Measurements from ENCODE around the gene ACSS1. TPM values are rescaled to one million over a fixed set of nuclear protein-coding genes. Genes with fewer than 3 reads are reported as not detected.

Gene ACSS1
- total RNA-seq, 1 donor from 2014 or later = 70.8 TPM

GRCh38 chr20:25078662-25079061 is 20.7 kb upstream of the ACSS1 start:
- DNase-seq (ENCODE audit: low spot score) = no peak

DNA sequence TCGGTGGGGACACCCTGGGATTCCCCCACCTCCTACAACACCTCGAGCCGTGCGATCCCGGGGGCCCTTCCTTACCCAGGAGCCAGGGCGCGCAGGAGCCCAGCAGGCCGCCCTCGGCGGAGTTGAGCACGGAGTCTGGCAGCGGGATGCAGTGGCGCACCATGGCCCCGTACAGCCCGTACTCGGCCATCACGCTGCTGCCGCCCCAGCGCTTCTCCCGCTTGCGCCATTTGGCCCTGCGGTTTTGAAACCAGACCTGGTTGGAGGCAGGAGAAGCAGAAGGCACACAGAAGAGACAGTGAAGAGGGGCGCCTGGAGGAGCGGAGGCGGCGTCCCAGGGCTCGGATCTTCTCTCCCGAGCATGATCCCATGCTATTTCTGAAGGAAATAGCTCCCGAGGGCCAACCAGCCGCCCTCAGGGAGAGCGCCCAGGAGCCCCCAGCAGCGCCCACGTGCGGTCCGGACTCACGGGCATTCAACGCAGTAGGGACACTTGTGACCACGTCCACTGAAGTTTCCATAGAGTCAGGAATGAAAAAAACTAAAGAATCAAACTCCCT is 19.8 kb upstream of the ACSS1 start:
- peak; percentile 10 for DNase-seq (ENCODE audit: low spot score)

GRCh38 chr20:25076731-25077609 is 19.0 kb upstream of the ACSS1 start:
- peak; percentile 19 for DNase-seq (ENCODE audit: low spot score)

- no peak for DNase-seq (ENCODE audit: low spot score)
Observed at GRCh38 chr20:25076201-25076600, 18.3 kb upstream of the ACSS1 start.

DNA sequence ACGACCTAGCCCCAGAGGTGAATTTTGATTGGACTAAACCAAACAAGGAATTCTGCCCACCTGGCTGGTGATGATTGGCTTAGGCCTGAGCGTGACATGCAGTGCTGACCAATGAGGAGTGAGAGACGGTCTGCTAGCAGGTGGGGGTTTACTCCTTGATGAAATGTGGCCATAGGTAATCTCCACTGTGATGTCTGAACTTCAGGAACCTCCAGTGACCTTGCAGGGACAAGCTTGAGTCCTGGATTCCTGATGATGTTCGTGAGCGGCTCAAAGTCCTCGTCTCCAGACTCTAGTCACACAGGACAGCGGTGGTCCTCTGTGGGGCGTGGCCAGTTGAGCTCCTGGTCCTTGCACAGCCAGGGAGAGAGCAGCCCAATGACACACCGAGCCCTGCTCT is 15.6 kb upstream of the ACSS1 start:
- DNase-seq (ENCODE audit: low spot score) = no peak

GRCh38 chr20:25072226-25072811 is 14.4 kb upstream of the ACSS1 start:
- no peak for DNase-seq (ENCODE audit: low spot score)

DNA sequence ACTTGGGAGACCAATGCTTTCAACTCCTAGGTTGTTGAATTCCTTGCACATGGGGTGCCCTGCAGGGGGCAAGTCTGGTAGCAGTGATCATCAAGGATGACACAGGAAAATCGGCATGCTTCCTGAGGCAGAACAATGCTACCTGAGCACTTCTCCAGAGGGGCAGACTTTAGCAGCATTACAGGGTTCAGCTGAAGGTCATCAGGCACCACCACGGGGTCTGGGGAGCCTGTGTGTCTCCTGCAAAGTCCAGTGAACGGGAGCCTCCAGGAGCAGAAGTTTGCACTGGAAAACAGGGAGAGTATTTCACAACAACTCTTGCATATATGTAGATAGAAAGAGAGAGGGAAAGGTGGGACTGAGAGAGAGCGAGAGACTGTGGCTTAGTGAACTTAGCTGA is 13.8 kb upstream of the ACSS1 start:
- no peak for DNase-seq (ENCODE audit: low spot score)

GRCh38 chr20:25070821-25071473 is 13.0 kb upstream of the ACSS1 start:
- DNase-seq (ENCODE audit: low spot score) = no peak

GRCh38 chr20:25067102-25067987 is 9.4 kb upstream of the ACSS1 start:
- DNase-seq (ENCODE audit: low spot score) = no peak

DNA sequence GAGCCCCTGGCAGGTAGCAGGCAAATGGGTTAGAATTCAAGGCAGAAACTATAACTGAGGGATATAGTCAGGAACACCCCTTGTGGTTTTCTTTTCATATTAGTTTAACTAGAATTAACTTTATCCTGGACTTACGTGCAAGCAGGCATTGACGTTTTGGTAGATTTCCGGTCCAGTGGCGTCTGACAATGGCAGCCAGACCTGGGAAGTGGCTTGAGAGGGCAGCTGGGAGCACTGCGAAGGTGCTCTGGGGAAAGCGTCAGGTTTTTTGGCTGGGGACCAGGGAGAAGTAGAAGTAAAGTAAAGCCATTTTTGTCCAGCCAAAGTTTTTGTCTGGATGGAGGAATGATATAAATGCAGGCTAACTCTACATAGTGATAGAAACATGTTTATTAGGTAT is 8.4 kb upstream of the ACSS1 start:
- no peak for DNase-seq (ENCODE audit: low spot score)

DNA sequence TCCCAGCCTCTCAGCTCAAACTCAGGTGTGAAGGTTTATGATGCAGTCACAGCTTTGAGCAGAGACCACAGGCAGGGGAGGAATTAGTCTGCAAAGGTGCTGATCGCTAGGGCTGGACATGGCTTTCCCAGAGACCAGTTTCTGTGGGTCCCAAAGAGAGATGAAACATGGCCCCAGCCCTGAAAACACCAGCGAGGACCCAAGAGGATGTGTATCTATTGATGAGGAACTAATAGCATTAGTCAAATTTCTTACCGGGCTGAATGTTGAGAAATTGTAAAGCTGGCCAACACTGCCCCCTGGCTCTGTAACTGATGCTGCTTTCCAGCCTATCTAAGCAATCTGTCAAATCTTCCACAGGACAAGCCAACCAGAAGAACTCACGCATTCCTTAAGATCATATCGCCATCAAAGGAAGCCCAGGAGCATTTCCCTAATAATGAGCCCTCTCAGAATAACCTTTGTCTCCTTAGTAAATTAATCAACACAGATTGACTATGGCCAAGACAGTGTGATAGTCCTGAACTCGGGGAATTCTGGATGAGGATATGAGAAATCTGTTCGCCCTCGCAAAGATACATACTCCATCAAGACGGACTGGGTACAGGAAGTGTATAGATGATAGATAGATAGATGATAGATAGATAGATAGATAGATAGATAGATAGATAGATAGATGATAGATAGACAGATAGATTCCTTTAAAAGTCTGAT is 7.8 kb upstream of the ACSS1 start:
- peak; percentile 73 for DNase-seq (ENCODE audit: low spot score)

DNA sequence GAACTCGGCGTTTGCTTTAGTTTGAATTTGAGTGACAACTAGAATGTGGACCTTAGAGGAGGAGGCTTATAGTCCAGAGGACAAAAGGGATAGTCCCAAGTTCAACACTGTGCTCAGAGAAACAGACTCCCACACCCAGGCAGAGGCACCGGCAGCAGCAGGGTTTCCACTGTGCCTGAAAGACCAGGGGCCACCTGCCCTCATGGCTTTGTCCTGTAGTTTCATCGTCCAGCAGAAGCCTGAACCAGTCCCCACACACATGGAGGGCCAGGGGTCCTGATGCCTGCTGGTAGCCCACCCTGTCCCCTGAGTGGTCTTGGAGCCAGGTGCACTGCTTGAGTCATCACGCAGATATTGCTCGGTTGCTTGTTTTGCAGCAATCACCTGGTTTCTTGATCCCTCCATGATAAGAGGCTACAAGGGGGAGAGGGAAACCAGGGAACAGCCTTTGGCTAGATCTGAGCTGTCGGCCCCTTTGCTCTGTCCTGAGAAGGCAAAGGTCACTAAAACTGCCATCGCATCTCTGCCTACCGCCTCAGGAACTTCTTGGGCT is 7.2 kb upstream of the ACSS1 start:
- DNase-seq (ENCODE audit: low spot score) = no peak

DNA sequence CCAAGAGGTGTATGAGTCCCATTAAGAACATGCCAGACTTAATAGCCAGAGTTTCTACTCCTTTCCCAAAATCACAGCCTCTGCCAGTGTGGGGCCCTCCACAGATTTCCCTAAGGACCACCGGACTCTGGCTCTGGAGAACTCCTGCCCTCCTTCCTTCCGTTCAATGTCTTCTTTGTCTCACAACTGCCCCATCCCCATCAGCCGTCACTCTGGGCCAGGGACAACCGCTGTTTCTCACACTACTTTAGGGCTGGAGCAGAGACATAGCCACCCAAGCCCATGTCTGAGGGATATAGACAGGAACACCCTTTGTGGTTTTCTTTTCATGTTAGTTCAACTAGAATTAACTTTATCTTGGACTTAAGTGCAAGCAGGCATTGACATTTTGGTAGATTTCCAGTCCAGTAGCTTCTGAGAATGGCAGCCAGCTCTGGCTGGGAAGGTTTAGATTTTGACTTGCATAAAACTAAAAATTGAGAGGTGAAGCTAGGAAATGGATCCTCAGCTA is 6.7 kb upstream of the ACSS1 start:
- no peak for DNase-seq (ENCODE audit: low spot score)

DNA sequence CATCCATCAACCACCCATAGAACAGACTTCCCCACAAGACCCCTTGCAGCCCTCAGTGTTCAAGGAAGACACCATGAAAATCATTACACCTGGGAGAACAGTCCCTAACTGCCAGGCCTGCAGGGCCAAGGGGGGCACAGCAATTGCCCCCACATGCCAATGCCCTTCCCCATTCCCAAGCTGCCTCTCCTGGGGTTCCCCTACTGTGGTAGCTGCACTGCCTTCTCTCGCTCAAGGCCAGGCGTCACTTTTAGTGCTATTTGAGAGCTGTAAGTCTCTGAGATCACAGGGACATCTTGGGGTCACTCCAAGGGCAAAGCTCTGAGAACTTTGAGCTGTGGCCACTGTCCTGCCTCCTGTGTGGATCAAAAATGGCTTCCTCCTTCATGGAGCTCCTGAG is 6.0 kb upstream of the ACSS1 start:
- no peak for DNase-seq (ENCODE audit: low spot score)

- DNase-seq (ENCODE audit: low spot score) = no peak
Observed at GRCh38 chr20:25063546-25063945, 5.6 kb upstream of the ACSS1 start.

- no peak for DNase-seq (ENCODE audit: low spot score)
Observed at GRCh38 chr20:25062841-25063240, 4.9 kb upstream of the ACSS1 start.

- no peak for DNase-seq (ENCODE audit: low spot score)
Observed at GRCh38 chr20:25061821-25062530, 4.0 kb upstream of the ACSS1 start.

DNA sequence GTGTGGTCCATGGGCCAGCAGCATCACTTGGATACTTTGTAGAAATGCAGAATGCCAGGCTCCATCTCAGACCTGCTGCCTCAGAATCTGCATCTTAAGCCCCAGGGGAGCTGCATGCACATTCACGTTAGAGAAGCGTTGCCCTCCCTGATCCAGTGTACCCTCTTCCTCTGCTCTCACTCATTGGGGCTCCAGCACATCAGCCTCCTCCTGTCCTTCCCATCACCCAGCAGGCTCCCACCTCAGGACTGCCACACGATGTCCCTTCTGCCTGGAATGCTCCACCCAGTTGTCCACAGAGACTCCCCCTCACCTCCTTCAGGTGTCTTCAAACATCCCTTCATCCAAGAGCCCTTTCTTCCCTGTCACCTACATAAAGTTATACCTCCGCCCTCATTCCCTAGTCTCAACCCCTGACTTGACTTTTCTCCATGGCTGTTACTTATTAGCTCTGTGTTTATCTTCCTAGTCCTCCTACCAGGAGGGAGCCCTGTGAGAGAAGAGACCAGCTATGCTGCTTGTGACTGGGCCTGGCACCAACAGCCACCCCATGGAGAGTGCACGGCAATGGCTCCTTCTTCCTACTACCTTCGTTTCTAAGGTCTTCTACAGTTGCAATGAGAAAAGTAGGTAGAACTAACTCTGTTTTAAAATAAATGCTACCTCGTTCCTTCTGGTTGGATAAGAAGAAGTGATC is 3.3 kb upstream of the ACSS1 start:
- peak; percentile 67 for DNase-seq (ENCODE audit: low spot score)

- DNase-seq (ENCODE audit: low spot score) = no peak
Observed at GRCh38 chr20:25059866-25060465, 2.0 kb upstream of the ACSS1 start.
